Midbrain (tissue), 1 donor: Measurements from ENCODE around the gene SHPK.
"Not testable (repeated sequence)": the region's sequence is repeated elsewhere in the genome, so short reads cannot be mapped to it uniquely, and the experiment has no call there.

ENCODE experiments used
- DNase-seq: peaks from one replicate; lab custom pipeline; 2025; lab: John Stamatoyannopoulos, UW

SHPK gene

DNA sequence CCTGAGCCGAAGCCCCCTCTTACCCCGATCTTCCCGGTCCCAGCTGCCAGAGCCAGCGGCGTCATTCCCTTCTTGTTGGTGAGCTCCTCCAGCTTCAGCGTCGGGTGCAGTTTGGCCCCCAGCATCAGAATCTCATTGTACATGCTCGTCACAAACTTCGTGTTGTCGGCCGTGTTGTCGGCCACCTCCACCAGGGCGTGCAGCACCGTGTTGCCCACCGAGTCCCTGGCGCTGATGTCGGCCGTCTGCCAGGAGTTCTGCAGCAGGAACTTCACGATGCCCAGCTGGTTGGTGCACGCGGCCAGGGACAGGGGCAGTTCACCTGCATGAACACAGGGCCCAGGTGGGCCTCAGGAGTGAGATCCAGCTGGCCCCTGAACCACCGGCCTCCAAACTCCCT, 46.3 kb downstream of the SHPK start:
- DNase-seq = no peak

DNA sequence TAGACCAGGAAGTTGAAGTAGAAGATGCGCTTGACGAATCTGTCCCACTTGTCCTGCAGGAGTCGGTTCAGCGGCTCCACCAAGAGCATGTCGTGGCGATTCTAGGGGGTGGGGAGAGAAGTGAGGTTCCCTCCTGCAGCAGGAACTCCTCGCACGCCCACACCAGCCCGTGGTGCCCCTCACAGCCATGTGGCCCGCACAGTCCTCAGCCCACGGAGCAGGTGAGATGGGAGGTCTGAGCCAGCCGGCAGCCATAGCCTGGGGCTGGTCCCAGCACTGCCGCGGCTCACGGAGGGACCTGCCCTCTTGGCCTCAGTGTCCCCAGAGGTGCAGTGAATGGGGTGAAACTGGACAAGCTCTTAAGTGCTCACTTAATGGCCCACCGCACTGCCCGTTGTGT, 50.2 kb downstream of the SHPK start:
- DNase-seq = no peak

DNA sequence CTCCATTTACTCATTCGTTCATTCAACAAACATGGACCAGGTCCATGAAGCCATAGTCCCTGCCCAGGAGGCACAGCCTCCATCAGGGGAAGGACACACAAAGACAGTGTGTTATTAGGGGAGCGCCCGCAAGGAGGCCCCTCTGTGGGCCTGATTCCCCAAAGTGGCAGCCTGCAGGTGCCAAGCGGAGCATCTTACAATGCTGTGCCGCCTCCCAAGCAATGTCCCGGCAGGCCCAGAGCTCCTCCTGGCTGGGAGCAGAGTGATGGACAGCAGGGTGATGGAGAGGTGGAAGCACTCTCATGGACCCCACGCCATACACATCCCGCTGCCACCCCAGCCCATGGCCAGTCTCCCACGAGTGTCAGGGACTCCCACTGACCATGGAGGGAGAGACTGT, 52.6 kb downstream of the SHPK start:
- DNase-seq = no peak

DNA sequence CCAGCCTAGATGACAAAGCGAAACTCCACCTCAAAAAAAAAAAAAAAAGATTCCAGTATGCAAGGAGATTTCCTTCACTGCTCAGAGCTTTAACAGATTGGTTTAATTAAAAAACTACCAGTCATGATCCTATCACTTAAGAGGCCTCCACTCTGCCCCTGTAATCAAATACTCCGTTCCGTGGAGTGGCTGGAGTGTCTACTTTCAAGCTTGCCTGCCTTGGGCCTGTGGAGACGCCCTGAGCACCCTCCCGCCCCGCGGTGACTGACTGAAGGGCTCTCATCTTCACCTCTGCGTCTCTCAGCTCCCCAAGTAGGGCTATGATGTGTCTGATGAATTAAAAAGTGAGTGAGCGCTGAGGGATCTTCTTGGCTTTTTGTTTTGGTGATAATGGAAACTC, 53.1 kb downstream of the SHPK start:
- no peak for DNase-seq

DNA sequence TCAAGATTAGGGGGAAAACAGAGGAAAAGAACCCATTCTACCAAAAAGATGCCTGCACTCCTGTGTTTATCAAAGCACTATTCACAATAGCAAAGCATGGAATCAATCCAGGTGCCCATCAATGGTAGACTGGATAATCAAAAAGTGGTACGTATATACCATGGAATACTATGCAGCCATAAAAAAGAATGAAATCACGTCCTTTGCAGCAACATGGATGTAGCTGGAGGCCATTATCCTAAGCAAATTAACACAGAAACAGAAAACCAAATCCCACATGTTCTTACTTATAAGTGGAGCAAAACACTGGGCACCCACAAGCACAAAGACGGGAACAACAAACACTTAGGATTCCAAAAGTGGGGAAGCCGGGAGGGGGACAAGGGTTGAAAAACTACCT, 57.4 kb downstream of the SHPK start:
- not testable (repeated sequence) for DNase-seq

DNA sequence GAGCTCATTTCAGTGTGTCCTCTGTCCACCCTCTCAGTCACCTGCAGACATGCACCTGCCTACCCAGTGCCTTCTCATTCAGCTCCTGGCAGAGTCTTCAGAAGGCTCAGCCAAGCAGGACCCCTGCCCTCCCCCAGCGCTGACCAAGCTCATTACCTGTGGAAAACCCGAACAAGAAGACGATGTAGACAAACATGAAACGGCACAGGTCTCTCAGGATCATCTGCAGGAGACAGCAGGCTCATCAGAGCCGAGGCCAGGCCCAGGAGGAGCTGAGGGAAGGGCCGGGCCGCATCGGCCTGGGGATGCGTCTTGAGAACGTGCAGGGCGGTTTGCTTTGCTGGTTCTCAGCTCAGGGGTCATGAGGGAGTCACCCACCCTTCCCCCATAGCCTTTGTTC, 59.1 kb downstream of the SHPK start:
- DNase-seq = no peak

DNA sequence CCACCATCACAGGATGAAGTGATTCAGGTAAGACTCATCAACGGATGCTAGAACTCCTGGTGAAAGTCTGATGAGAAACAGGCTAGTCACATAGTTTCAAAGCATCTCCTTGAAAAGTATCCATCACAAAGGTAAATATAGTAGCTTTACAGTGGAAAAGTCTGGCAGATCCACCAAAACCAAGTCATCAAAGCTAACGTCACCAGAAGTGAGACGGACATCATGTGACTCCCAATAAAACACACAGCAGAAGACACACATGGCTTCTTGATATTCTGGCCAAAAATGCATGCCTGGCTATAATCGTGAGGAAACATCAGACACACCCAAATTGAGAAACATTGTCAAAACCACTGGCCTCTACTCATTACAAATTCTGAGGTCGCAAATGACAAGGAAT, 60.5 kb downstream of the SHPK start:
- no peak for DNase-seq

DNA sequence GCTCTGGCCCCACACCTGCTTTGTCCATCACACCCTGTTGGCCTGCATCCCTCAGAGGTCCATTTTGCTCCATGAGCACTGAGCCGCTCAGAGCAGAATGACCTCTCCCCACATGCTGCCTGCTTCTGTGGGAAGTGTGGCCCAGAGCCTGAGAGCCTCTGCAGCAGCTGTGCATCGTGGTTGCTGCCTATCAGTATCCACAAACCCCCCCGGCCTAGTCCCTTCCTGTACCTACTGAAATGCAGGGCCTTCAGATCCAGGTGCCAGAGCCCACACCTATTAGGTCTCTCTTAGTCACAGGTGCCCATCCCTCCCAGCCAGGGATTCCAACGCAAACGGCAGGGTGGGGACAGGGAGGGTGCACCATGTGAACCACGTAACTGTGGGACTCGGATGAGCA, 61.8 kb downstream of the SHPK start:
- DNase-seq = no peak

DNA sequence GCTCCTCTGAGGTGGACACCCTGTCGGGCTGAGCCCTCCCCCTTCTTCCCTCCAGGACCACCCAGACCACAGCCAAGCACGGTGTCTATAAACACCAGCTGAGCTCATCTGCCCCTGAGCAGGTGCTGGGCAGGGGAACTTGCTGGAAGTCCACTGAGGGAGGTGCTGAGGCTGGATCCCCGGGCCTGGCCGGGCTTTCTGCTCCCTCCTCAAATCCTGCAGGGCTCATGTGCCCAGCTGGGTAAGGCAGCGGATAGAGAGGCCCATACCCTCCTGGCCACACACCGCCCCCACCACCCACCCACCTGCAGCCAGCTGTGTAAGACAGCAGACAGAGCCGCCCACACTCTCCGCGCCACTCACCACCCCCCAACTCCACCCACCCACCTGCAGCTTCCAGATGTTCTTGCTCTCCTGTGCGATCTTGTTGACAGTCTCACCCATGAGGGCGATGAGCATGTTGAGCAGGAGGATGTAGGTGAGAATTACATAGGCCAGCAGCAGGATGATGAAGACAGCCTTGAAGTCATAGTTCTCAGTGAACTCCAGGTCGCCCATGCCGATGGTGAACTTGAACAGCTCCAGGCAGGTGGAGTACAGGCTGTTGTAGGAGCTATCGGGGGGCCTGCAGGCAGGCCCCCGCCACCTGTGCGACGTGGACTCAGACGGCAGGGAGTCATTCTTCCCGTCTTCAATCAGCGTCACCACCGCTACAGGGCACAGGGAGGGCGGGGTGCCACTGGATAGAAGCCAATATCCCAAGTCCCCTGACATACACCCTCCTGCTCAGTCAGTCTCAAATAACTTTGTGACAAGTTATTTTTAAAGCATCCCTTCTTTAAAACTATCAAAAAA, 62.6 kb downstream of the SHPK start:
- DNase-seq = no peak

DNA sequence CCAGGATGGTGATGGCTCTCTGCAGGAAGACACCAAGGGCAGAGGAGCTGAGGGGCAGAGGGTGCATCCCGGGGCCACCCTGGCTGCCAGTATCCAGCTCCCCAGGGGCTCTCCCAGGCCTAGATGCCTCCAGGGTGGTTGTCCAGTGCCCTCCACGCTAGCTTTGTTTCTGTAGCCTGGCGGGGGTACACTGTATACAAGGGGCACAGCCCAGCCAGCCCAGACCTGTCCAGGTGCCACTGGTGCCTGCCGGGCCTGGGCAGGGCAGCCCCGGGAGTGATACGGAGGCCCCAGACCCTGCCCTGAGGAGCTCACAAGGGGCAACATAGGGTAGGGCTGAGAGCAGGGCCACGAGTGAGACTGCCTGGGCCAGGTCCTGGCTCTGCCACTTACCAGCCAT, 63.8 kb downstream of the SHPK start:
- DNase-seq = no peak

DNA sequence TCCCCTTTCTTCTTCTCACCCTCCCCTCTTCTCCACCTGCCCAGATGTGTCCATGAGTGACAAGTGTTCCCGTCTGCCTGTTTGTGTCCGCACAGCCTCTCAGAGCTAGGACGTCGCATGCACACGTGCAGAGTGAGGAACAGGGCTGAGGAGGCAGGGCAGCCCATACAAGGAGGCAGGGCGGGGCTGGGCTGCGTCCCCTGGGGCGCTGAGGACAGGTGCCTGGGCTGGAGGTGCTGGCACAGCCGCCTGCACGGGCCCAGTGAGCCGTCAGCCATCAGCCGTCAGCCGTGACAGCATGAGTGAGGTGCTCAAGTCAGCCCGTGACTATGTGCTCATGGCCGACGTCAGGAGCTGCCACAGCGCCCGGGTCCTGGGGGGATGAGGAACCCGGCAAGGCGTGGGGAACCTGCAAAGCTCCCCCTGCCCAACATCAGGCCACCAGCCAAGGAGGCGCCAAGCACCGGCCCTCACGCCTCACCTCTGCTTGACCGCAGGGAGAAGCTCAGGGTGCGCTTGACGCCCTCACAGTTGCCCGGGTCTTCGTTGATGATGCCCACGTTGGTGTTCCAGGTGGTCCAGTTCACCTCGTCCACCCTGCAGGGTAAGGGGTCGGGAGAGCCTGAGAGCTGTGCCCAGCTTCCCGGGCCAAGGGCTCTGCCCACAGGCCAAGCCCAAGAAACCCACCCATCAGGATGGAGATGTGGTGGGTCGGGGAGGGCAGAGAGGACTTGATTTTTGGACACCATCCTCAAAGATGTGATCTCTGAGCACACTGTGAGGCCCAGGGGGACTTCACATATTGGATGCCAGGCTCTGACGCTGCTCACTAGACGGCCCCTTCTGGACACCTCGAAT, 64.8 kb downstream of the SHPK start:
- DNase-seq = no peak

DNA sequence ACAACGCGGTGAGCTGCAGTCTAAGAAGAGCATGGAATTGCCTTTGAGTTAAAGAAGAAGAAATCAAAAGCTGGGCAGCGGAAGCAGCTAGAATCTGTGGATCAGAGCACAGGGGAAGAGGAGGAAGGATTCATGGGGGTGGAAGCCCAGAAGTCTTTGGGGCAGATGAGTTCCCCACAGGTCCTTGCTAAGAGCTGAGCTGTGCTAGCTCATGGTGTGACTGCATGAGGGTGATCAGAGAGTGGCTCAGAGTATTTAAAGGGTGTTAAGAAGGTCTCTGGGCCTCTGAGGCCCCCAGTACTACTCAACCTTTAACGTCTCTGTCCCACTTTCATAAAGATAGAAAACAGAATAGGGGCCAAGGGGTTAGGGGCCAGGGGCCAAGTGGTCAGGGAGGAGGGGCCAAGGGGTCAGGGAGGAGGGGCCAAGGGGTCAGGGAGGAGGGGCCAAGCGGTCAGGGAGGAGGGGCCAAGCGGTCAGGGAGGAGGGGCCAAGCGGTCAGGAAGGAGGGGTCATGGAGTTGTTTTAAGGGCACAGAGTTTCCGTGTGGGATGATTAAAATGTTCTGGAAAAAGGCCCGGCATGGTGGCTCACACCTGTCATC, 66.4 kb downstream of the SHPK start:
- no peak for DNase-seq

DNA sequence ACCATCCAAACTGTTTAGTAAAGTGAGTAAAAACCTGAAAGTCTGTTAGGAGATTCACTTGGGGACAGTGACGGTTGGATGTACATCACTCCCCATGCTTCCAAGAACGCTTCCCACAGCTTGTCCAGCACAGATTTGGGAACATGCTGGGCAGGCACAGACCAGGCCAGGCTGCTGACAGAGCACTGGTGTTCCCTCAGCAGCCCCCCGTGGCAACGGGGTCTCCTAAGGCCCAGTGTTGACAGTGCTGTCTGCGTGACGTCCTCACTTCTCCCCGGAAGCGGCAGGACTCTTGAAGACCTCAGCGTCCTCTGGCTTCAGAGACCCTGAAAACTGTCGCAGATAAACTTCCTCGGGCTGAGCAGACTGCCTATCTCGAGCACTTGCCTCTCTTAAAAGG, 69.5 kb downstream of the SHPK start:
- DNase-seq = no peak

DNA sequence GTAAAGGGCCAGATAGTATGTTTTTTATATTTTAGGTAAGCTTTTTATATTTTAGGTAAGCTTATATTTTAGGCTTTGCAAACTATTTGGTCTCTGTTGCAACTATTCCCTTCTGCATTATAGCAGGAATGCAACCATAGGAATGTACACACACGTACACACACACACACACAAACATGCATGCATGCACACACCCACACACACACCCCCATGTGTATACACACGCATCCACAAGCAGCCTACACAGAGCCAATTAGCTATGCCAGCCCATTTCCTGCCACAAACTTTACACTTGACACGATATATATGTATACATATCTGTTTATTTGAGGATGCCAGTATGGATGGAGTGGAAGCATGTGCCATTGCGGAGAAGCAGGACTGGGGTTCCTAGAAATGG, 70.9 kb downstream of the SHPK start:
- DNase-seq = no peak

DNA sequence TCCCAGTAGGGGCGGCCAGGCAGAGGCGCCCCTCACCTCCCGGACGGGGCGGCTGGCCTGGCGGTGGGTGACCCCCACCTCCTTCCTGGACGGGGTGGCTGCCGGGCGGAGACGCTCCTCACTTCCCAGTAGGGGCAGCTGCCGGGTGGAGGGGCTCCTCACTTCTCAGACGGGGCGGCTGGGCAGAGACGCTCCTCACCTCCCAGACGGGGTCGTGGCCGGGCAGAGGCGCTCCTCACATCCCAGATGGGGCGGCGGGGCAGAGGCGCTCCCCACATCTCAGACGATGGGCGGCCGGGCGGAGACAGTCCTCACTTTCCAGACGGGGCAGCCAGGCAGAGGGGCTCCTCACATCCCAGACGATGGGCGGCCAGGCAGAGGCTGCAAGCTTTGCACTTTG, 71.8 kb downstream of the SHPK start:
- DNase-seq = not testable (repeated sequence)

DNA sequence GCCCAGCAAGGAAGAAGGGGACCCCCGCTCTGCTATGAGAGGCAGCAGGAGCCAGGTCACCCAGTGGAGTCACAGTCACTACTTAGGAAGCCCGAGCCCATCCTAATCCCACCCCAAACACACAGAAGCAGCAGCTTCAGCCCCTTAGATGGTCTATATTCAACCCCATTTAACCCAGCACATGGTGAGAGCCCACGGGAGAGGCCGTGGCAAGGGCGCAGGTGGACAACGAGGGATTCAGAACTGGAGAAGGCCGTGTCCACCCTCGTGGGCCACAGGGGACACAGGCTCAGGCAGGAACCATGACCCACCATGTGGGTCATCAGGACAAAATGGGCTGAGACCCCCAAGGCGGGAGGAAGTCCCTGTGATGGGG, 76.8 kb downstream of the SHPK start:
- DNase-seq = no peak

DNA sequence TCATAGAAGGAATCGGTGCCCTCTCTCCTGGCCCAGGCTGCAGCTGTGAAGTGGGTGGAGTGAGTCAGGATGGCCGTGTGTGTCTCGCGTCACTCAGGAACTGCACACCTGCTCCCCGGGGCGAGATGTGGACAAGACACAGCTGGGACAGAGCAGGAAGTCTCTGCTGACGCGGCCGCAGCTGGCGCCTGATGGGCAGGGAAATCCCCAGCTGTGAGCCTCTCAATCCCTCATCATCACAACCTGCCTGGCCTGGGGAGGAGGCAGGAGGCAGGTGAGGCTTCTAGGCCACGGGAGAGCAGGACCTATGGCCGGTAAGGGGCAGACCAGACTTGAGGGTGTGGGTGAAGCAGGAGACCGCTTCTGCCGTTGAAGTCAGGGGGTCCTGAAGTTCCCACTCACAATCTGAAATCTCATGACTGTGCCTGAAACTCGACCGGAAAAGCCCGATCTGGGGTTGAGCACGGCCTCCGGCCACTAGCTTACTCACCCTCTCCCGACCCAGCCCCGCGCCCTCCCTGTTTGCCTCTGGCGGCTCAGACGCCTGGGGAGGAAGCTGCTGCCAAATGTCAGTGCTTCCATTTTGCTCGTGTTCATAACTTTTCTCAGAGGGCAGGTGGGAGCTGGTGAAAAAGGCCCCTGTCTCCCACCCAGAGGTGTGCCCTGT, 77.3 kb downstream of the SHPK start:
- DNase-seq = no peak
